Loucy (cell line): Measurements from ENCODE around the gene PCDHA11.
"Not testable (repeated sequence)": the region's sequence is repeated elsewhere in the genome, so short reads cannot be mapped to it uniquely, and the experiment has no call there.

Experiments used
- H2AFZ ChIP-seq: fragments of 200-600 bp; sonication (generic); 2 replicates; pipeline ENCODE4 v1.6.0; 2016; ENCODE audit warnings: antibody characterized with exemption, mild to moderate bottlenecking, low read length, moderate library complexity
- H3F3A ChIP-seq: fragments of 200-600 bp; 2 replicates; pipeline ENCODE4 v1.6.0; 2016; ENCODE audit warnings: antibody characterized with exemption, low read depth, mild to moderate bottlenecking
- H3K27me3 ChIP-seq: fragments of 200-600 bp; sonication (generic); 2 replicates; pipeline ENCODE4 v1.6.1; 2014; ENCODE audit warnings: low read length, mild to moderate bottlenecking; ENCODE audit not compliant: insufficient read depth, poor library complexity, severe bottlenecking
- H3K36me3 ChIP-seq: fragments of 200-600 bp; sonication (generic); 2 replicates; pipeline ENCODE4 v1.6.1; 2016; ENCODE audit warnings: low read length; ENCODE audit not compliant: insufficient read depth
- H3K4me1 ChIP-seq: fragments of 200-600 bp; sonication (generic); 2 replicates; pipeline ENCODE4 v1.5.1; 2014; ENCODE audit warnings: low read length, mild to moderate bottlenecking; ENCODE audit not compliant: insufficient read depth, poor library complexity, severe bottlenecking
- H3K4me2 ChIP-seq: fragments of 200-600 bp; sonication (generic); 2 replicates; pipeline ENCODE4 v1.6.0; 2014; ENCODE audit warnings: antibody characterized with exemption, low read length, low read depth, mild to moderate bottlenecking; ENCODE audit not compliant: poor library complexity, severe bottlenecking
- H3K4me3 ChIP-seq: fragments of 200-600 bp; sonication (generic); 2 replicates; pipeline ENCODE4 v1.5.1; 2014; ENCODE audit warnings: low read length, mild to moderate bottlenecking, mixed read lengths; ENCODE audit not compliant: poor library complexity, severe bottlenecking
- H3K79me2 ChIP-seq: fragments of 200-600 bp; sonication (generic); 2 replicates; pipeline ENCODE4 v1.6.1; 2014; ENCODE audit warnings: low read length; ENCODE audit not compliant: insufficient read depth
- H3K9ac ChIP-seq: fragments of 200-600 bp; sonication (generic); 2 replicates; pipeline ENCODE4 v1.6.0; 2014; ENCODE audit warnings: mild to moderate bottlenecking, low read depth, low read length, moderate library complexity; ENCODE audit not compliant: poor library complexity, severe bottlenecking
- H3K9me2 ChIP-seq: fragments of 200-600 bp; sonication (generic); replicated peaks from 2 replicates; pipeline ENCODE4 v1.6.1; 2016; ENCODE audit warnings: low read depth, low read length, mixed read lengths
- H3K9me3 ChIP-seq: fragments of 200-600 bp; sonication (generic); 2 replicates; pipeline ENCODE4 v1.6.1; 2014; ENCODE audit warnings: mild to moderate bottlenecking, antibody characterized with exemption, low read length, low read depth; ENCODE audit not compliant: insufficient read depth
- H4K20me1 ChIP-seq: fragments of 200-600 bp; sonication (generic); 2 replicates; pipeline ENCODE4 v1.6.0; 2014; ENCODE audit warnings: antibody characterized with exemption, low read length, mild to moderate bottlenecking; ENCODE audit not compliant: insufficient read depth, poor library complexity, severe bottlenecking
- CTCF ChIP-seq: fragments of 200-600 bp; sonication (generic); conservative IDR thresholded peaks from 2 replicates; pipeline ENCODE4 v1.5.1; 2014; ENCODE audit warnings: mild to moderate bottlenecking, antibody characterized with exemption, low read length
- EZH2phosphoT487 ChIP-seq: fragments of 200-600 bp; IDR thresholded peaks from 2 replicates; pipeline ENCODE4 v1.6.1; 2018; ENCODE audit warnings: antibody characterized with exemption, mild to moderate bottlenecking, moderate library complexity, borderline replicate concordance

PCDHA11 gene

GRCh38 chr5:140875085-140876065 lies 6.6 kb downstream of the PCDHA11 start, which contains the start of gene PCDHA12:
PCDHA12 (plus strand) TSS chr5:140875308; CDS start chr5:140875473, 165 bp downstream.
- peaks cover 4% of the 10 kb centered on the region; the same call in 1 of the 2 replicates for H3K9me3 ChIP-seq
- no peak within 1 kb of the TSS for H2AFZ ChIP-seq
- H3K4me3 ChIP-seq = no peak within 1 kb of the TSS
- no peak for TF ChIP-seq EZH2phosphoT487
- 0 out of 2 replicates have a peak, but pooled peaks have one; percentile 10 for TF ChIP-seq CTCF
- no peaks in the 10 kb centered on the region for H3K36me3 ChIP-seq
- no peaks in the 10 kb centered on the region for H3F3A ChIP-seq
- H3K4me1 ChIP-seq = no peaks in the 10 kb centered on the region
- no peak within 1 kb of the TSS for H3K9ac ChIP-seq
- H3K9me2 ChIP-seq = no peaks in the 10 kb centered on the region
- no peaks in the 10 kb centered on the region for H3K27me3 ChIP-seq
- H3K79me2 ChIP-seq = no peaks in the 10 kb centered on the region
- H3K4me2 ChIP-seq = no peak within 1 kb of the TSS
- no peaks in the 10 kb centered on the region for H4K20me1 ChIP-seq

GRCh38 chr5:140876541-140877261 lies 7.9 kb downstream of the PCDHA11 start:
- not testable (repeated sequence) for H2AFZ ChIP-seq, H3K79me2 ChIP-seq, H3K36me3 ChIP-seq, H3K4me2 ChIP-seq, H4K20me1 ChIP-seq, H3K9me3 ChIP-seq, H3K4me1 ChIP-seq, H3K27me3 ChIP-seq, H3F3A ChIP-seq, H3K9ac ChIP-seq, H3K9me2 ChIP-seq, H3K4me3 ChIP-seq

GRCh38 chr5:140877262-140877581 lies 8.5 kb downstream of the PCDHA11 start:
- Histone ChIP-seq H3K9me3 (peaks cover 4% of the 10 kb centered on the region; the same call in 1 of the 2 replicates), H3K4me3 (no peak overlapping the region)
- TF ChIP-seq EZH2phosphoT487 = no peak

GRCh38 chr5:140881889-140882590 lies 13.3 kb downstream of the PCDHA11 start, which contains the start of gene PCDHA13:
PCDHA13 (plus strand) TSS chr5:140882124; CDS start chr5:140882269, 145 bp downstream.
- no peaks in the 10 kb centered on the region for H3K9me2 ChIP-seq
- no peaks in the 10 kb centered on the region for H3K4me1 ChIP-seq
- no peak within 1 kb of the TSS for H2AFZ ChIP-seq
- H4K20me1 ChIP-seq = no peaks in the 10 kb centered on the region
- H3K4me3 ChIP-seq = no peak within 1 kb of the TSS
- no peaks in the 10 kb centered on the region for H3K27me3 ChIP-seq
- H3F3A ChIP-seq = no peaks in the 10 kb centered on the region
- no peaks in the 10 kb centered on the region for H3K9me3 ChIP-seq
- no peaks in the 10 kb centered on the region for H3K36me3 ChIP-seq
- no peak for TF ChIP-seq CTCF
- TF ChIP-seq EZH2phosphoT487 = no peak
- no peak within 1 kb of the TSS for H3K4me2 ChIP-seq
- no peak within 1 kb of the TSS for H3K9ac ChIP-seq
- no peaks in the 10 kb centered on the region for H3K79me2 ChIP-seq

More at GRCh38 chr5:140877262-140877581, 8.5 kb downstream of the PCDHA11 start:
- Histone ChIP-seq H3K36me3 (no peaks in the 10 kb centered on the region), H4K20me1 (no peaks in the 10 kb centered on the region), H3K79me2 (no peaks in the 10 kb centered on the region), H3K9me2 (no peaks in the 10 kb centered on the region), H3K27me3 (no peaks in the 10 kb centered on the region), H3K4me1 (no peaks in the 10 kb centered on the region), H3K4me2 (no peak overlapping the region), H3F3A (no peaks in the 10 kb centered on the region), H2AFZ (no peak overlapping the region), H3K9ac (no peak overlapping the region)
